GM12878 (cell line): ENCODE data around the gene DPH6. TPM values are rescaled to one million over a fixed set of nuclear protein-coding genes. Genes with fewer than 3 reads are reported as not detected.

Experiments used
- ATAC-seq: fragments of 200-7000 bp; cut with Tn5 transposase; 3 replicates; pipeline ENCODE4 v1.9.1; 2020; ENCODE audit warnings: mild to moderate bottlenecking, moderate library complexity
- BruUV-seq: library from RNA; stranded (reverse); fragments of 400-500 nt; replicated peaks from 2 replicates; lab custom pipeline; 2021; lab: Mats Ljungman, UMichigan
- CTCF ChIA-PET: fragments of 300-600 bp; sonication (Branson Sonifier 250); formaldehyde crosslinking; extraction: SDS; loops from one replicate; lab custom pipeline; 2021; ENCODE audit warnings: inconsistent platforms; lab: Yijun Ruan, JAX
- POLR2A ChIA-PET: fragments of 350-600 bp; formaldehyde crosslinking; extraction: SDS; loops from one replicate; lab custom pipeline; 2021; ENCODE audit warnings: inconsistent platforms; lab: Charles Lee
- RAD21 ChIA-PET: fragments of 300-600 bp; sonication (Branson Sonifier 250); formaldehyde crosslinking; loops from one replicate; lab custom pipeline; 2023; ENCODE audit warnings: antibody characterized with exemption; ENCODE audit not compliant: unreplicated experiment; lab: Charles Lee
- SMC1A ChIA-PET: fragments of 300-600 bp; sonication (Branson Sonifier 250); formaldehyde crosslinking; loops from one replicate; lab custom pipeline; 2023; ENCODE audit not compliant: unreplicated experiment, uncharacterized antibody; lab: Charles Lee
- DNase-seq: peaks from one replicate; pipeline ENCODE4 v3.0.0-alpha.2; 2011; ENCODE audit warnings: low read depth, low spot score
- FAIRE-seq: peaks from 3 replicates; lab custom pipeline; 2011; peaks lifted over from hg19 to GRCh38; lab: Jason Lieb, UNC
- H2AFZ ChIP-seq: 2 replicates; pipeline ENCODE4 v1.6.0; 2011; ENCODE audit warnings: low read depth, low read length, control low read depth; ENCODE audit not compliant: control insufficient read depth
- H3K27ac ChIP-seq: 2 replicates; pipeline ENCODE4 v1.5.1; 2011; ENCODE audit warnings: control low read depth; ENCODE audit not compliant: control insufficient read depth, insufficient read depth
- H3K27me3 ChIP-seq, 2 experiments: replicated peaks in 1 of 2; 2 replicates each; pipeline versions ENCODE4 v1.6.0 to v1.6.1; 2011; ENCODE audit warnings: low read length in 1 of 2; ENCODE audit not compliant: control insufficient read depth in 2 of 2, insufficient read depth in 2 of 2
- H3K36me3 ChIP-seq, 2 experiments: 2 replicates each; pipeline ENCODE4 v1.5.1; 2011; ENCODE audit warnings: low read length in 1 of 2; ENCODE audit not compliant: control insufficient read depth in 2 of 2, insufficient read depth in 2 of 2
- H3K4me1 ChIP-seq: 2 replicates; pipeline ENCODE4 v1.6.1; 2011; ENCODE audit warnings: mild to moderate bottlenecking, low read length, moderate library complexity, mixed read lengths; ENCODE audit not compliant: control insufficient read depth, insufficient read depth
- H3K4me2 ChIP-seq: 2 replicates; pipeline ENCODE4 v1.6.0; 2011; ENCODE audit warnings: control low read depth; ENCODE audit not compliant: control insufficient read depth, insufficient read depth
- H3K4me3 ChIP-seq: fragments of 200-600 bp; sonication (generic); 2 replicates; pipeline ENCODE4 v1.5.1; 2016
- H3K79me2 ChIP-seq: 2 replicates; pipeline ENCODE4 v1.6.0; 2011; ENCODE audit warnings: low read length; ENCODE audit not compliant: control insufficient read depth, insufficient read depth
- H3K9ac ChIP-seq: 2 replicates; pipeline ENCODE4 v1.8.0; 2011; ENCODE audit warnings: low read length, control low read depth, mixed read lengths; ENCODE audit not compliant: control insufficient read depth, insufficient read depth
- H3K9me3 ChIP-seq: replicated peaks from 3 replicates; pipeline ENCODE4 v1.5.1; 2011; ENCODE audit warnings: mild to moderate bottlenecking, low read length; ENCODE audit not compliant: control insufficient read depth, insufficient read depth
- H4K20me1 ChIP-seq: 2 replicates; pipeline ENCODE4 v1.6.0; 2011; ENCODE audit not compliant: control insufficient read depth, insufficient read depth
- DPF2 ChIP-seq: fragments of 450-650 bp; IDR thresholded peaks from 2 replicates; pipeline ENCODE4 v1.6.1; 2017; ENCODE audit warnings: mild to moderate bottlenecking
- ESRRA ChIP-seq: IDR thresholded peaks from 2 replicates; pipeline ENCODE4 v1.6.1; 2012; ENCODE audit warnings: mild to moderate bottlenecking, low read length, improper control_type of control experiment
- GATAD2B ChIP-seq: fragments of 450-650 bp; conservative IDR thresholded peaks from 2 replicates; pipeline ENCODE4 v1.6.1; 2017; ENCODE audit warnings: low read depth, mild to moderate bottlenecking, moderate library complexity
- HCFC1 ChIP-seq: fragments of 150-350 bp; IDR thresholded peaks from 2 replicates; pipeline ENCODE4 v1.6.1; 2014; ENCODE audit warnings: low read length
- HDAC2 ChIP-seq: fragments of 200-600 bp; sonication (generic); IDR thresholded peaks from 2 replicates; pipeline ENCODE4 v1.6.1; 2017
- KDM1A ChIP-seq: fragments of 200-600 bp; sonication (generic); IDR thresholded peaks from 2 replicates; pipeline ENCODE4 v1.6.1; 2016; ENCODE audit warnings: borderline replicate concordance
- MTA2 ChIP-seq: fragments of 450-650 bp; IDR thresholded peaks from 2 replicates; pipeline ENCODE4 v1.6.1; 2016; ENCODE audit warnings: low read depth, mild to moderate bottlenecking, moderate library complexity
- MTA3 ChIP-seq: IDR thresholded peaks from 2 replicates; pipeline ENCODE4 v1.6.1; 2012; ENCODE audit warnings: low read length, inconsistent platforms, borderline replicate concordance
- NR2C2 ChIP-seq: IDR thresholded peaks from 2 replicates; pipeline ENCODE4 v1.6.1; 2011; ENCODE audit warnings: borderline replicate concordance, low read depth; ENCODE audit not compliant: control insufficient read depth, insufficient read length
- PBX3 ChIP-seq: IDR thresholded peaks from 2 replicates; pipeline ENCODE4 v1.6.1; 2011; ENCODE audit warnings: mild to moderate bottlenecking, low read depth, low read length, moderate library complexity; ENCODE audit not compliant: insufficient replicate concordance
- YBX1 ChIP-seq: fragments of 450-650 bp; IDR thresholded peaks from 2 replicates; pipeline ENCODE4 v1.6.1; 2016; ENCODE audit warnings: antibody characterized with exemption
- ZBTB4 ChIP-seq: fragments of 450-650 bp; formaldehyde crosslinking; IDR thresholded peaks from 2 replicates; pipeline ENCODE4 v1.4.0; 2022; ENCODE audit warnings: mild to moderate bottlenecking, moderate library complexity
- ZNF687 ChIP-seq: fragments of 450-650 bp; IDR thresholded peaks from 2 replicates; pipeline ENCODE4 v1.6.1; 2017; ENCODE audit warnings: mild to moderate bottlenecking, moderate library complexity
- WGBS: methylation state at CpG from one replicate; pipeline ENCODE4 v1.1.6; 2016; ENCODE audit warnings: low lambda C conversion rate; ENCODE audit not compliant: insufficient replicate concordance, insufficient coverage; ENCODE audit errors: missing lambda C conversion rate; 5-methylcytosine and 5-hydroxymethylcytosine counted together
- in situ Hi-C: fragments of 300-500 bp; cut with MboI; formaldehyde crosslinking; loops from 9 replicates; pipeline ENCODE4 v1.14.3; 2018; ENCODE audit warnings: mixed read lengths
- intact Hi-C: fragments of 100-400 bp; cut with micrococcal nuclease; formaldehyde crosslinking; loops from one replicate; pipeline ENCODE4 v1.14.2; 2022; ENCODE audit not compliant: unreplicated experiment
- polyA plus RNA-seq, 11 experiments: library from polyadenylated mRNA; depleted of rRNA in 4 of 11; unstranded in 6 of 11; stranded (reverse) in 5 of 11; fragments of >200 nt; fragmentation: Nextera tagmentation in 4 of 11; fragmentation: Illumina TruSeq in 1 of 11; extraction: Ambion mirVana in 4 of 11; extraction: Trizol in 1 of 11; gene quantifications; 1 replicate in 1 of 11; 2 replicates in 10 of 11; pipeline versions ENCODE4 v1.2.1 to v1.2.3, GENCODE V29; 2011 to 2016; ENCODE audit warnings: inconsistent platforms in 2 of 11, missing spikeins in 2 of 11, low read depth in 1 of 11
- total RNA-seq, 4 experiments: library from RNA; depleted of rRNA in 3 of 4; stranded (reverse); fragments of >200 nt in 3 of 4; fragmentation: Illumina TruSeq in 1 of 4; extraction: Trizol in 1 of 4; gene quantifications; 2 replicates each; pipeline versions ENCODE4 v1.2.1 to v1.2.3, GENCODE V29; 2013 to 2021

Gene DPH6
- total and polyA plus RNA-seq, 10 of the 15 experiments (the other 5 are each of a cell fraction or from before 2014, with no cell fraction given) = 9.0 to 68.5 (median 17.1) TPM

GRCh38 chr15:35530698-35531097 lies 15.3 kb downstream of the DPH6 start:
- WGBS = 94% methylated on average over 2 of the region's 2 CpGs
- Histone ChIP-seq H3K36me3 (peaks cover 0 to 3% of the 10 kb centered on the region in 2 experiments; a peak in 1 of 4 replicates), H3K27ac (no peak overlapping the region), H3K79me2 (no peaks in the 10 kb centered on the region), H4K20me1 (no peaks in the 10 kb centered on the region), H3K4me3 (no peak overlapping the region), H3K4me1 (no peaks in the 10 kb centered on the region), H3K9me3 (peaks cover 8% of the 10 kb centered on the region; the same call in 2 of the 3 replicates), H2AFZ (no peak overlapping the region), H3K27me3 (no peaks in the 10 kb centered on the region), H3K9ac (no peak overlapping the region), H3K4me2 (no peak overlapping the region)
- DNase-seq (no peak), ATAC-seq (no peak), FAIRE-seq (no peak)
- ChIA-PET POLR2A (no interaction called here), CTCF (no interaction called here), RAD21 (no interaction called here), SMC1A (no interaction called here)
- no TSS peak for BruUV-seq
- TF ChIP-seq YBX1 (no peak), PBX3 (no peak), MTA3 (no peak), ZNF687 (no peak), ESRRA (no peak), ZBTB4 (CRISPR knock-in tag) (no peak), HCFC1 (no peak), NR2C2 (no peak), HDAC2 (no peak), GATAD2B (no peak), DPF2 (no peak), KDM1A (no peak), MTA2 (no peak)
- in situ Hi-C loops (no loop called here), intact Hi-C loops (loop anchor here (10.0 kb wide), 1 partner anchor 144 kb away; no protein-coding TSS in a partner anchor)
